GM18498 (cell line): ENCODE results near the gene DENND1C.

Source experiments
- ATAC-seq: cut with Tn5 transposase; IDR thresholded peaks from one replicate; pipeline ENCODE4 v1.9.1; 2021; ENCODE audit warnings: mild to moderate bottlenecking, moderate library complexity; ENCODE audit not compliant: unreplicated experiment

Gene DENND1C

GRCh38 chr19:6425732-6426620, 55.6 kb downstream of the DENND1C start:
- no peak for ATAC-seq

GRCh38 chr19:6424939-6425731, 56.5 kb downstream of the DENND1C start:
- ATAC-seq: peak; percentile 85

- peak; percentile 2 for ATAC-seq
Measured at GRCh38 chr19:6424195-6424938, 57.2 kb downstream of the DENND1C start, which contains the start of gene KHSRP. TSS of gene KHSRP (minus strand) at chr19:6424811. CDS start at chr19:6424701, 110 bp downstream.

GRCh38 chr19:6423499-6424194, 57.9 kb downstream of the DENND1C start:
- ATAC-seq: no peak

GRCh38 chr19:6421075-6422014, 60.2 kb downstream of the DENND1C start:
- no peak for ATAC-seq

- no peak for ATAC-seq
Measured at GRCh38 chr19:6418562-6418932, 63.0 kb downstream of the DENND1C start.

GRCh38 chr19:6417713-6418561, 63.6 kb downstream of the DENND1C start:
- ATAC-seq: no peak
